HG03066 (cell line): ENCODE results near the gene KRABD2.
"Not testable (repeated sequence)": the region's sequence is repeated elsewhere in the genome, so short reads cannot be mapped to it uniquely, and the experiment has no call there.

Source experiments
- ATAC-seq: cut with Tn5 transposase; IDR thresholded peaks from one replicate; pipeline ENCODE4 v1.9.1; 2021; ENCODE audit warnings: low read depth; ENCODE audit not compliant: unreplicated experiment

The KRABD2 gene

GRCh38 chr17:8366231-8366630 is 10.3 kb downstream of the KRABD2 start:
- ATAC-seq: no peak

- ATAC-seq: no peak
These were observed 11.4 kb downstream of the KRABD2 start for GRCh38 chr17:8365143-8365542.

- ATAC-seq: no peak
These were observed 13.7 kb downstream of the KRABD2 start for GRCh38 chr17:8362651-8363332.

GRCh38 chr17:8360751-8361150 is 15.8 kb downstream of the KRABD2 start:
- ATAC-seq: no peak

- ATAC-seq: no peak
These were observed 16.2 kb downstream of the KRABD2 start for GRCh38 chr17:8360260-8360659.

- no peak for ATAC-seq
These were observed 16.7 kb downstream of the KRABD2 start for GRCh38 chr17:8359769-8360168.

- no peak for ATAC-seq
These were observed 18.6 kb downstream of the KRABD2 start for GRCh38 chr17:8357910-8358309.

- ATAC-seq: no peak
These were observed 22.3 kb downstream of the KRABD2 start for GRCh38 chr17:8354236-8354635.

GRCh38 chr17:8353736-8354135 is 22.8 kb downstream of the KRABD2 start:
- no peak for ATAC-seq

- no peak for ATAC-seq
These were observed 26.2 kb downstream of the KRABD2 start for GRCh38 chr17:8350339-8350738.

GRCh38 chr17:8347001-8347400 is 29.5 kb downstream of the KRABD2 start:
- ATAC-seq: not testable (repeated sequence)

- no peak for ATAC-seq
These were observed 30.4 kb downstream of the KRABD2 start for GRCh38 chr17:8345951-8346665.

GRCh38 chr17:8345052-8345690 is 31.3 kb downstream of the KRABD2 start:
- ATAC-seq: no peak

- no peak for ATAC-seq
These were observed 35.0 kb downstream of the KRABD2 start for GRCh38 chr17:8341456-8341855.

- ATAC-seq: no peak
These were observed 37.0 kb downstream of the KRABD2 start, which contains the start of gene ODF4 for GRCh38 chr17:8339540-8339939. TSS of gene ODF4 (plus strand) at chr17:8339840. CDS start at chr17:8340052, 212 bp downstream.

GRCh38 chr17:8338753-8339140 is 37.8 kb downstream of the KRABD2 start:
- no peak for ATAC-seq

- ATAC-seq: no peak
These were observed 38.4 kb downstream of the KRABD2 start for GRCh38 chr17:8337802-8338752.

- no peak for ATAC-seq
These were observed 43.2 kb downstream of the KRABD2 start for GRCh38 chr17:8333281-8333680.

GRCh38 chr17:8332688-8333087 is 43.8 kb downstream of the KRABD2 start:
- ATAC-seq: no peak

GRCh38 chr17:8332128-8332527 is 44.4 kb downstream of the KRABD2 start:
- ATAC-seq: no peak

GRCh38 chr17:8327303-8327649 is 49.2 kb downstream of the KRABD2 start:
- ATAC-seq: no peak
